Loucy (cell line): Measurements from ENCODE around the gene CCDC51.

Experiments
- H2AFZ ChIP-seq: fragments of 200-600 bp; sonication (generic); 2 replicates; pipeline ENCODE4 v1.6.0; 2016; ENCODE audit warnings: antibody characterized with exemption, mild to moderate bottlenecking, low read length, moderate library complexity
- H3F3A ChIP-seq: fragments of 200-600 bp; 2 replicates; pipeline ENCODE4 v1.6.0; 2016; ENCODE audit warnings: antibody characterized with exemption, low read depth, mild to moderate bottlenecking
- H3K27me3 ChIP-seq: fragments of 200-600 bp; sonication (generic); 2 replicates; pipeline ENCODE4 v1.6.1; 2014; ENCODE audit warnings: low read length, mild to moderate bottlenecking; ENCODE audit not compliant: insufficient read depth, poor library complexity, severe bottlenecking
- H3K36me3 ChIP-seq: fragments of 200-600 bp; sonication (generic); 2 replicates; pipeline ENCODE4 v1.6.1; 2016; ENCODE audit warnings: low read length; ENCODE audit not compliant: insufficient read depth
- H3K4me1 ChIP-seq: fragments of 200-600 bp; sonication (generic); 2 replicates; pipeline ENCODE4 v1.5.1; 2014; ENCODE audit warnings: low read length, mild to moderate bottlenecking; ENCODE audit not compliant: insufficient read depth, poor library complexity, severe bottlenecking
- H3K4me2 ChIP-seq: fragments of 200-600 bp; sonication (generic); 2 replicates; pipeline ENCODE4 v1.6.0; 2014; ENCODE audit warnings: antibody characterized with exemption, low read length, low read depth, mild to moderate bottlenecking; ENCODE audit not compliant: poor library complexity, severe bottlenecking
- H3K4me3 ChIP-seq: fragments of 200-600 bp; sonication (generic); 2 replicates; pipeline ENCODE4 v1.5.1; 2014; ENCODE audit warnings: low read length, mild to moderate bottlenecking, mixed read lengths; ENCODE audit not compliant: poor library complexity, severe bottlenecking
- H3K79me2 ChIP-seq: fragments of 200-600 bp; sonication (generic); 2 replicates; pipeline ENCODE4 v1.6.1; 2014; ENCODE audit warnings: low read length; ENCODE audit not compliant: insufficient read depth
- H3K9ac ChIP-seq: fragments of 200-600 bp; sonication (generic); 2 replicates; pipeline ENCODE4 v1.6.0; 2014; ENCODE audit warnings: mild to moderate bottlenecking, low read depth, low read length, moderate library complexity; ENCODE audit not compliant: poor library complexity, severe bottlenecking
- H3K9me2 ChIP-seq: fragments of 200-600 bp; sonication (generic); replicated peaks from 2 replicates; pipeline ENCODE4 v1.6.1; 2016; ENCODE audit warnings: low read depth, low read length, mixed read lengths
- H3K9me3 ChIP-seq: fragments of 200-600 bp; sonication (generic); 2 replicates; pipeline ENCODE4 v1.6.1; 2014; ENCODE audit warnings: mild to moderate bottlenecking, antibody characterized with exemption, low read length, low read depth; ENCODE audit not compliant: insufficient read depth
- H4K20me1 ChIP-seq: fragments of 200-600 bp; sonication (generic); 2 replicates; pipeline ENCODE4 v1.6.0; 2014; ENCODE audit warnings: antibody characterized with exemption, low read length, mild to moderate bottlenecking; ENCODE audit not compliant: insufficient read depth, poor library complexity, severe bottlenecking
- CTCF ChIP-seq: fragments of 200-600 bp; sonication (generic); conservative IDR thresholded peaks from 2 replicates; pipeline ENCODE4 v1.5.1; 2014; ENCODE audit warnings: mild to moderate bottlenecking, antibody characterized with exemption, low read length
- EZH2phosphoT487 ChIP-seq: fragments of 200-600 bp; IDR thresholded peaks from 2 replicates; pipeline ENCODE4 v1.6.1; 2018; ENCODE audit warnings: antibody characterized with exemption, mild to moderate bottlenecking, moderate library complexity, borderline replicate concordance

Gene CCDC51

GRCh38 chr3:48440590-48440958 lies 655 bp upstream of the CCDC51 start:
- H3F3A ChIP-seq, result no peaks in the 10 kb centered on the region
- peaks cover 25% of the 10 kb centered on the region for H3K4me1 ChIP-seq
- H3K4me2 ChIP-seq, result peak overlapping the region; percentile 95
- no peaks in the 10 kb centered on the region for H3K9me3 ChIP-seq
- peaks cover 10% of the 10 kb centered on the region; the same call in 1 of the 2 replicates for H3K36me3 ChIP-seq
- no peak for TF ChIP-seq CTCF
- no peak for TF ChIP-seq EZH2phosphoT487
- peak overlapping the region; percentile 99 for H3K9ac ChIP-seq
- H3K27me3 ChIP-seq, result no peaks in the 10 kb centered on the region
- peaks cover 52% of the 10 kb centered on the region for H3K79me2 ChIP-seq
- H3K9me2 ChIP-seq, result no peaks in the 10 kb centered on the region
- H3K4me3 ChIP-seq, result peak overlapping the region; percentile 81
- H4K20me1 ChIP-seq, result peaks cover 27% of the 10 kb centered on the region
- H2AFZ ChIP-seq, result 0 out of 2 replicates have a peak overlapping the region, but pooled peaks have one; percentile 75

- Histone ChIP-seq H4K20me1 (peaks cover 21% of the 10 kb centered on the region), H3K36me3 (peaks cover 3% of the 10 kb centered on the region; the same call in 1 of the 2 replicates), H3K79me2 (peaks cover 47% of the 10 kb centered on the region), H3K27me3 (no peaks in the 10 kb centered on the region), H3K4me3 (no peak overlapping the region), H3K4me2 (peak overlapping the region; percentile 61), H3F3A (no peaks in the 10 kb centered on the region), H3K4me1 (peaks cover 23% of the 10 kb centered on the region), H3K9ac (peak overlapping the region; percentile 0), H2AFZ (no peak overlapping the region), H3K9me2 (no peaks in the 10 kb centered on the region), H3K9me3 (no peaks in the 10 kb centered on the region)
- no peak for TF ChIP-seq CTCF
- TF ChIP-seq EZH2phosphoT487, result no peak
These were observed 2.1 kb downstream of the CCDC51 start for GRCh38 chr3:48437812-48438211.

DNA sequence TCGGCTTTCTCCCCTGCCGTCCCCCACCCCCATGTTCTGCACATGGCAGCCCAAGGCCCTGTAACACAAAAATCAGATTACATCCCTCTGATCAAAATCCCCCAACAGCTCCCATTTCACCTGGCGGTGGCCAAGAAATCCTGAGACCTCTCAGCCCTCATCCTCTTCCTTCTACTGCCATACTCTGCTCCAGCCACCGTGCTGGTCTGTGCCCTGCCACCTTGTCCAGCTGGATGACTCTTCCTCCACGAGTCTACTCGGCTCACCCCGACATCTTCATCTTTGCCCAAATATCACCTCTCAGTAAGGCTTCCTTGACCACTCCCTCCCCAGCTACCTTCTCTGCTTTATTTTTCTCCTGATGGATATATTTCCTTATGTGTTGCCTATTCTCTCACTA lies 3.1 kb downstream of the CCDC51 start:
- H3K36me3 ChIP-seq, result no peaks in the 10 kb centered on the region
- no peaks in the 10 kb centered on the region for H3K9me2 ChIP-seq
- no peaks in the 10 kb centered on the region for H3K27me3 ChIP-seq
- peaks cover 38% of the 10 kb centered on the region for H3K79me2 ChIP-seq
- peak overlapping the region; percentile 32 for H3K4me2 ChIP-seq
- no peak for TF ChIP-seq CTCF
- TF ChIP-seq EZH2phosphoT487, result no peak
- peaks cover 14% of the 10 kb centered on the region for H4K20me1 ChIP-seq
- no peak overlapping the region for H3K4me3 ChIP-seq
- H3K9ac ChIP-seq, result peak overlapping the region; percentile 0
- H3K9me3 ChIP-seq, result no peaks in the 10 kb centered on the region
- no peak overlapping the region for H2AFZ ChIP-seq
- H3F3A ChIP-seq, result no peaks in the 10 kb centered on the region
- peaks cover 19% of the 10 kb centered on the region for H3K4me1 ChIP-seq
